ENCODE measurements around the gene MAPKAPK3.

GRCh38 chr3:50633230-50633790, 16.4 kb downstream of the MAPKAPK3 start:
- no peak for TF ChIP-seq SNAI2 (CRISPR knock-in tag; IDR thresholded peaks at IDR 0.05)
- TF ChIP-seq PATZ1 (CRISPR knock-in tag; IDR thresholded peaks at IDR 0.05; ENCODE audit: borderline replicate concordance), result no peak
- TF ChIP-seq GLIS3 (CRISPR knock-in tag; IDR thresholded peaks at IDR 0.05), result no peak
